Limb (tissue), 2 donors: ENCODE results near the gene ANKRD52.
"Not testable (repeated sequence)": the region's sequence is repeated elsewhere in the genome, so short reads cannot be mapped to it uniquely, and the experiment has no call there.

ENCODE experiments used
- DNase-seq, 2 donors: peaks; one replicate each; pipeline ENCODE4 v3.0.0-alpha.2; 2016; ENCODE audit errors: extremely low spot score in 2 of 2

ANKRD52 gene

DNA sequence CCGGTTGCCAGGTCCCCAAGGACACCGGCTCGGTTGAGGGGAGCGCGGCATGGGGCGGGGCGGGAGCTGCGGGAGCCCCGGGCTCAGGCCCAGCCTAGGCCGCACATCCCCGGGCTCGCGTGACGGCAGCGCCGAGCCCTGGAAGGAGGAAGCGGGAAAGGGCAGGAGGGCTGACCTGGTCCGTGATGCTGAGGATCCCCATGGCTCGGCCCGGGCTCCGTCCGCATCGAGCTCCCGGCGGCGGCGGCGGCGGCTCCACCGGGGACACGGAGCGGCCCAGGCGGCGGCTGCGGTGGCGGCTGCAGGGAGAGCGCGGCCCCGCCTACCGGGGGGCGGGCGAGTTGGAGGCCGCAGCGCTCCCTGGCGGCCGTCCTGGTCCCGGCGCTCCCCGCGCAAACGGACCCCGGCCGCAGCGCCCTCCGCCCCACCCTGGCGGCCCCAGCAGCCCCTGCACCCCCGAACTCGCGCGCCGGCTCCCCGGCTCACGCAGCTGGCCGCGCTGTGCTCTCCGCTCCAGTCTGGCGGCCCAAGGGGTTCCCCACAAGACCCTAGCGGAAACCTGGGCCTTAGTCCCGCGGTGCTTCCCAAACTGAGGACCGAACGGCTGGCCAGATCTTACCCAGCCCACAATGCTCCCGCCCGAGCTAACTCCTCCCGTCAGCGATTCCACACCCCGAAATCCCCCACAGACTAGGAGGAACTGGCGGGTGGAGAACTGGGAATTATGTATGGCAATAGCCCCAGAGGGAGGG is at the start of gene ANKRD52:
Gene ANKRD52, minus strand, starts transcription at position 317 of the 752 bp plus-strand sequence. Its CDS starts 115 bp downstream, at position 202.
- DNase-seq: peak; percentile 83 to 90

DNA sequence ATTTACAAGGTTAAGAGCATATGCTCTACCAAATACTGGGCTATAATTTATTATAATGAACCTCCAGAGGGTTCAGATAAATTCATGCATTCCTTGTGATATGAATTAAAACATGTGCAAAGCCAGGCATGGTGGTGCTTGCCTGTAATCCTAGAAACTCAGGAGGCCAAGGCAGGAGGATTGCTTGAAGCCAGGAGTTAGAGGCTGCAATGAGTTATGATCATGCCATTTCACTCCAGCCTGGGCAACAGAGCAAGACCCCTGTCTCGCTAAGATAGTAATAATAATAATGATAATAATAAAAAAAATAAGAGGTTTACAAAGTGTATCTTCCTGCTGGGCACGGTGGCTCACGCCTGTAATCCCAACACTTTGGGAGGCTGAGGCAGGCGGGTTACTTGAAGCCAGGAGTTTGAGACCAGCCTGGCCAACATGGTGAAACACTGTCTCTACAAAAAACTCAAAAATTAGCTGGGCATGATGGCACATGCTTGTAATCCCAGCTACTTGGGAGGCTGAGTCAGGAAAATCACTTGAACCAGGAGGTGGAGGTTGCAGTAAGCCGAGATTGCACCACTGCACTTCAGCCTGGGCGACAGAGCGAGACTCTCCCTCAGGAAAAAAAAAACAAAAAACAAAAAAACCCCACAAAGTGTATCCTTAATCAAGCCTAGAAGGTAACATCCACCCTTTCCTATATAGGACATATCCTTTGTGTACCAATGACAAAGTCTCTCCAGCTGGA is 49.2 kb upstream of the ANKRD52 start:
- no peak for DNase-seq

DNA sequence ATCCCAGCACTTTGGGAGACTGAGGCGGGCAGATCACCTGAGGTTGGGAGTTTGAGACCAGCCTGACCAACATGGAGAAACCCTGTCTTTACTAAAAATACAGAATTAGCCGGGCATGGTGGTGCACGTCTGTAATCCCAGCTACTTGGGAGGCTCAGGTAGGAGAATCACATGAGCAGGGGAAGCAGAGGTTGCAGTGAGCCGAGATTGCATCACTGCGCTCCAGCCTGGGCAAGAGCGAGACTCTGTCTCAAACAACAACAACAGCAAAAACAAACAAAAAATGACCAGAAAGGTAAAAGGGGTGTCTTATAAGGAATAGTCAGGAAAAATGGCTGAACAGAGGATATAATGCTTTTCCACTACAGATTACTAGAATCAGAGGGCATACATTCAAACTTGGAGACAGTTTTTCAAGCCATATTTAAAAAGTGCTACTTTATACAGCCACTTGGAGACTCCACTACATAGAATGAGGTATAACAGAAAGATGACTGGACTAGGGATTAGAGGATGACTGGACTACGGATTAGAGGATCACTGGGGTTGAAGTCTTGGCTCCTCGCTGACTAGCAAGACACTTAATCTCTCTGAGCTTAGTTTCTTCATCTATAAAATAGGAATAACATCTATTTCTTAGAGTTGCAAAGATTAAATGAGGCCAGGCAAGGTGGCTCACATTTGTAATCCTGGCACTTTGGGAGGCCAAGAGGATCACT is 46.8 kb upstream of the ANKRD52 start:
- no peak for DNase-seq

DNA sequence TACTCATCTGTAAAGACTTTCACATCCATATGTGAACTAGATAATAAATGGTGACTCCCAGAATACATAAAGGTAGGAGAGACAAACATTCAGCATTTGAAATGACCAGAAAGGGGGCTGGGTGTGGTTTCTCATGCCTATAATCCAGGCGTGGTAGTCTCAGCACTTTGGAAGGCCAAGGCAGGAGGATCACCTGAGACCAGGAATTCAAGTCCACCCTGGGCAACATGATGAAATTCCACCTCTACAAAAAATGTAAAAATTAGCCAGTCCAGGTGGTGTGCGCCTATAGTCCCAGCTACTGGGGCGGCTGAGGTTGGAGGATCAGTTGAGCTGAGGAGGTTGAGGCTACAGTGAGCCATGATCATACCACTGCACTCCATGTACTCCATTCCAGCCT is 46.1 kb upstream of the ANKRD52 start:
- no peak for DNase-seq

DNA sequence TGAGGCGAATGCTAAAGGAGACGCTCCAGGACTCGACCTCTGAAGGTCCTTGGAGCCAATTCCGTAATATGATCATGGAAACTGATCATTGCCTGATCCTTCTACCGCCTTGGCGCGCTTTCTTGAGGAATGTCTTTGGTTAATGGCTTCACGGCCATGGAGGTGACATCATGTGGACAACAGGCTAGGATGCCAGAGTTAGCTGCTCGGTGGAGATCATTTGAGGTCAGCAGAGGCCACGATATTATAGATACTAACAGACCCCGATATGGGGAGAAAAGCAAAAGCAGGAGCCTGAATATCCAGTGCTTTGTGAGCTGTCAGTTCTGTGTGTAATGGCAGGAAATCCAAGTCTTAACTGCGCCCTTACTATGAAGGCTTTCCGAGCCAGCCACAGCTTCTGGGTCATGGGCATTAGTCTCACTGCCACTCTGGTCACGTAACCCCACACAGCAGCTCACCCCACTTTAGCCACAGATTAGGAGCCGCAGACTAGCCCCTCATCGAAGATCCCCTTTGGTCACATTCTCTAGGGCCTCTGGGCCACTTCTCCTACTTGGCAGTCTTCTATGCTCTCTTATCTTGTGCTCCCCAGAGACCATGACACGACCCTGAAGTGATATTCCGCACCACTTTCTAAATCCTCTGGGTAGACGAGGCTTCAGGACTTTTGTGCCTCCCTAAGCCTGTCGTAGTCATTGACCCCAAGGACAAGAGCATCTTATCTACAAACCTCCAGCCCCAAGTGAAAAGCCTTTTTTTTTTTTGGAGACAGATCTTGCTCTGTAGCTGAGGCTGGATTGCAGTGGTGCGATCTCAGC is 42.7 kb upstream of the ANKRD52 start:
- no peak for DNase-seq

DNA sequence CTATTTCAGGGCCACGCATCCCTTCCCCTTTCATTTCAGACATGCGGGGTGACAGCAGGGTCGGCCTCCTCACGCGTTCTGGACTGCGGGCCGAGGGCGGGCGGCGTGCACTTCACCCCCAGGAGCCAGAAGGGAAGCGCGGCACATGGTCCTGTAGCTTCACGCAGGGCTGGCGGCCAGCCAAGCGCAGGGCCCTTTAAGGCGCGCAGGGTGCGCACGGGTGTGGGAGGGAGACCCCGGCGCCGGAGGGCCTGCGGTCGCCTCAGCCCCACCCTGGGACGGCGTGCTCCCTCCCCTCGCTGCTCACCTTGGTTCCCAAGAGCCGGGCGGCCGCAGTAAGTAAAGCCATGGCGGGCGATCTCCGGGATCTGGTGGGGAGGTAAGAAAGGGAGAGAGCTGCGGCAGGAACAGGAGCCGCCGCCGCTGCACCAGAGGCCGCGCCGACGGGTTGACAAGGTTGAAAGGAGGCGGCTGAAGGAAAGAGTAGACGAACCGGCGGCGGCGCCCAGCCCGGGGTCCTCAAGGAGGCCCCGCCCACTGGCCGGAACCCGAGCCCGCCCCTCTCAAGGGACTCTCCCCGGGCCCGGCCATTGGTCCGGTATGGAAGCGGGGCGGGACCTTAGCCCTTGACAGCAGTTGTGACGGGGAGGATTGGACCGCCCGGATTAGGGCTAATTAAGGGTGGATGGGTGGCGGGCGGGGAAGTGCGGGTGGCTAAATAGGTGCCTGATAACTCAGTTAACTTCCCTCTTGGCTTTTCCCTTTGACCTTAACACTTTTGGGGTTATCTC is 41.9 kb upstream of the ANKRD52 start, which contains the start of gene CS:
Gene CS, minus strand, starts transcription at position 478 of the 791 bp plus-strand sequence. Its CDS starts 129 bp downstream, at position 349.
- peak; percentile 98 to 99 for DNase-seq

DNA sequence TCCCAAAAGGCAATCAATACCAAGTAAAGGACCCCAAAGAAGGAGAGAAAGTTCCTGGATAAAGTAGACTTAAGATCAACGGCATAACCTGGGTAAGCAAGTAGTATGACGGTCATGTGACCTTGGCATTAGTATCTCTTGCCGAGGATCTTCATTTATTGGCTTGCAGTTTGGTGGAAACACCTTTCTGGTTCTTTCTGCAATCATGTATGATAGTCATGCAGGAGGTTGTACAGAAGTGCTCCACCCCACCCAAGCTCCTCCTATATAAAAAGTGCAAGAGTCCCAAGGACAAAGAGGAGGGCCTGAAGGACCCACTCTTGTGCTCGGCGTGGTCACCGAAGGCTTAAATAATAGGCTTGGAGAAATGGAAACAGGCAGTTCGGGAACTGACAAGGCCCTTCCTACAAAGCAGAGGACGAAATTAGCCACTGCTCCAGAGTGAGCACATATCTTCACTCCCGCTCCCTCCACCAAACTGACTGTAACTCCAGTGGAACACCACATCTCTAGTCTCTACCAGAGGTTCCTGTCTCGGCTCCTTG is 41.2 kb upstream of the ANKRD52 start:
- no peak for DNase-seq

DNA sequence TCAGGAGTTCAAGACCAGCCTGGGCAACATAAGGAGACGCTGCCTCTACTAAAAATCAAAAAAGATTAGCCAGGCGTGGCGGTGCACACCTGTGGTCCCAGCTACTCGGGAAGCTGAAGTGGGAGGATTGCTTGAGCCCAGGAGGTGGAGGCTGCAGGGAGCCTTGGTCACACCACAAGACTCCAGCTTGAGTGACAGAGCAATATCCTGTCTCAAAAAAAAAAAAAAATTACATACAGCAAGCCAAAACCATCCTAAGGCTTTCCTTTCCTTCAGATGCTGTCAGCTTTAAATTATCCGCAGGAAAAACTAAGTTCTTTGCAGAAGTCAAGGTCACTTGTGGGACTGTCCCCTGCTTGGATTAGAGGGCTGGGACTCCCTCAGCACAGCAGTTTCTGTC is 40.6 kb upstream of the ANKRD52 start:
- DNase-seq: no peak

DNA sequence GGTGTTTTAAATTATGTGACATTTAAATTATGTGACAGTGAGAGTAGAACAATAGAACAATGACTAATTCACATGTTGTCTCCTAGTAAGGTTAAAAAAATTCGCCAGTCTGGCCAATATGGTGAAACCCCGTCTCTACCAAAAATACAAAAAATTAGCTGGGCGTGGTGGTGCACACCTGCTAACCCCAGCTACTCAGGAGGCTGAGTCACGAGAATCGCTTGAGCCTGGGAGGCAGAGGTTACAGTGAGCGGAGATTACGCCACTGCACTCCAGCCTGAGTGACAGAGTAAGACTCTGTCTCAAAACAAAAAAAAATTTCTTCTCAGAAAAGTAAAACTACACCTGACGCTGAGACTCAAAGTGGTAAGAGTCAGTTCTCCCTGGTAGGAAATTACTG is 39.2 kb upstream of the ANKRD52 start:
- no peak for DNase-seq

DNA sequence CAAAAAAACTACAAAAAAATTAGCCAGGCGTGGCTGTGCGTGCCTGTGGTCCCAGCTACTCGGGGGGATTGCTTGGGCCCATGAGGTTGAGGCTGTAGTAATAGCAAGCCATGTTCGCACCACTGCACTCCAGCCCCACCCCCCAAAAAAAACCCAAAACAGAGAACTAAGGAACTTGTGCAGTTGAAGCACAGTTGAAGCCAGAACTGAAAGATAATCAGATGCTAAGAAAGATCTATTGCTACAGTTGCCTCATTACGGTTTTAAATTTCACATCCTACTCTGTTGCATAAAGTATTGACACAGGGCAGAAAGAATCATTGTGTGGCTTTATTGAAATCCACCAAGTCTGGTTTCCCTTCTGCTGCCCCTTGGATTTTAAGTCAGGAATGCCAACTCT is 38.1 kb upstream of the ANKRD52 start:
- DNase-seq: no peak

DNA sequence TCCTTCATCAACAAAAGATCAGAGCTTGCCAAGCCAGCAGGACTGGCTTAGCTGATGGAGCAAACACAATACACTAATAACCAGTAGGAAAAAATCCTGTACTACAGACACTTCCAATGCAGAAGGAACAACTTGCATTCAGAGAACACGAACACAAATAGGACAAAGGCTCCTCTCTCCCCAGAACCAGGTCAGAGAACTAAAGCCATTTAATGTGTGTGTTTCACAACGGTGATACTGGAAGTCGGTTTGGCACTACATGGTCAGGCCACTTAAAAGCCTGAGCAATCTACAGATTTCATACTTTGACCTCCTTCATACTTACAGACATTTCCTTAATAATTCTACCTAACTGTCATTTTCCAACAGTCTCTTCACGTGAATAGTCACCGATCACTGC is 35.6 kb upstream of the ANKRD52 start:
- DNase-seq: no peak

DNA sequence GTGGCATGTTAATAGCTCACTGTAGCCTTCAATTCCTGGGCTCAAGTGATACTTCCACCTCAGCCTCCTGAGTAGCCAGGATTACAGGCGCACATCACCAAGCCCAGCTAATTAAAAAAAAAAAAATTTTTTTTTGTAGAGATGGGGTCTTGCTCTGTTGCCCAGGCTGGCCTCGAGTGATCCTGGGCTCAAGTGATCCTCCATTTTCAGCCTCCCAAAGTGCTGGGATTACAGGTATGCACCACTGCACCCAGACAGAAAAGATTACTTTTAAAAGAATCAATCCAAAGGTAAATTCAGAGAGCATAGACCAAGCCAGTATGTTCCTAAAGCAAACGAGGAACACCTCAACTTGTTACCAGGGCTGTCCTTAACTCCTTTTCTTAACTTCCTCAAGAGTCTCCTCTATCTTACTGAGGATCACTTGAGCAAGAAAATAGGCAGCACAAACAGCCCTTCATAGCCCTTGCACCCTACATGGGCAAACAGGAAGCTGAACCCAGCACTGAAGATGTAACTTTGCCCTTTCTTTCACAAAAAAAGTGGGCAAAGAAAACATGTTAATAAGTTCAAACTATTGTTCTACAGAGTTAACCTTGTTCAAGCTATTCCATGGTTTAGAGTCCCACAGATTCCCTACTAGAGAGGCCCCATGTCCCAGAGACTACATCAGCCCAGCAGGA is 30.7 kb upstream of the ANKRD52 start:
- DNase-seq: no peak

DNA sequence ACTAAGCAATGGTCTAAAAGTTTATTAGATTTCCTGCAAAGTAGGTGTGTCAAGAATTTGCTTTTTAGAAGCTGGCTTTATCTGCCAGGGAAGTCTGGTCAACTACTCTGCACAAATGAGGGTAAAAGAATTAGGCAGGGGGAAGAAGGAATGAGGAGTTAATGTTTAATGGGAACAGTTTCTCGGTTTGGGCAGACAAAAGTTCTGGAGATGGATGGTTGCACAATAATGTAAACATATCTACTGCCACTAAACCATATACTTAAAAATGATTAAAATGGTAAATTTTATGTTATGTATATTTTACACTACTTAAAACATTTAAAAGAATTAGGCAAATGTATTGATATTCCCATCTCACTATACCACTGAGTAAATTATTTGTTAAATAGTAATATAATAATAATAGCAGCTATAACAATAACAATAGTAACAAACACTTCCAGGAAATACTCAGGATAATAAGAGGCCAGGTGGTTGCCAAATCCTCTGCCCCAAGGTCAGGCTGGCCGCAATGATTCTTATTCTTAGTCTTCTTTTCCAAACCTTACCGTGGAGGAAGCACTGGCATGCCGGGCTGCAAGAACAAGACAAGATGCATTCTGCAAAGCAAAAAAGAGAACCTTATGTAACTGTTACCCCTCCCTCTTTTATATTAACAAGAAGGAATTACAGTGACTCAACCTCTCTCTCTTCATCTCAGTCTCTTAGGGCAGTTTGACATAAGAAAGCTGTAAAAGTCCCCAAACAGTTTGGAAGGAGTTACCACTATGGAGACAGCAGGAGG is 28.1 kb upstream of the ANKRD52 start:
- DNase-seq: no peak

DNA sequence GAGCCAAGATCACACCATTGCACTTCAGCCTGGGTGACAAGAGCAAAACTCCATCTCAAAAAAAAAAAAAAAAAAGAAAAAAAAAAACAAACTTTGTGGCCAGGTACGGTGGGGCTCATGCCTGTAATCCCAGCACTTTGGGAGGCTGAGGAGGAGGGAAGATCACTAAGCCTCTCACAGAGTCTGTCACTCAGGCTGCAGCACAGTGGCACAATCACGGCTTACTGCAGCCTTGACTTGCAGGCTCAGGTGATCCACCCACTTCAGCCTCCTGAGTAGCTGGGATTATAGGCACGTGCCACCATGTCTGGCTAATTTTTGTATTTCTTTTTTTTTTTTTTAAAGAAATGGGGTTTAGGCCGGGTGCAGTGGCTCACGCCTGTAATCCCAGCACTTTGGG is 26.1 kb upstream of the ANKRD52 start:
- DNase-seq: not testable (repeated sequence)

DNA sequence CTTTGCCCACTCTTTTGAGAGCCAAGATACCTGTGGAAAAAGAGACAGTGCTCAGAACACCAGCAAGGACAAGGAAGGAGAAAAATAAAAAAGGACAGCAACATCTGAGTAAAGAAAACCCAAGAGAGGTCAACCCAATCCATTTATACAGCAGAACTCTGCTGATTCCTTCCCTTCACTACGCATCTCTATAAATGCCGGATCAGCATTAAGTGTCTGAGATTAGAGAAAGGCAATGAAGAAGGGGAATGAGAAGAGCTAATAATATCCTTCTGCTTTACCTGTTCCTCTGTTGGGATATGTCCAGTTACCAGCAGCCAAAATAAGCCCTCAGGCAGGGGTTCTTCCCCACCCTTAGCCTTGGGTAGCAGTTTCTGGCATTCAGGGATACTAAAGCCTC is 24.4 kb upstream of the ANKRD52 start:
- DNase-seq: no peak

DNA sequence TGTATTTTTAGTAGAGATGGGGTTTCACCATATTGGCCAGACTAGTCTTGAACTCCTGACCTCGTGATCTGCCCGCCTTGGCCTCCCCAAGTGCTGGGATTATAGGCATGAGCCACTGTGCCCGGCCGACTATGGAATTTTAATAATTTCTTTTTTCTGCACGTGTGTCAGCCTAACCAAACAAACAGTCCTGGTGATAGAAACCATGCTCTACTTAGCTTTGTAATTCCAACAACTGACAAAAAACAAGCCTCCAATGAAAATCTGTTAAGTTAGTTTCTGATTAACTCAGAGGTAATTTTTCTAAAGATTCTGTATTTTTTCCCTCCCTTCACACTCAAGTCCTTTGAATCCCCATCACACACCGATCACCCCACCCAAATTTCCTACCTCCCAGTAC is 23.8 kb upstream of the ANKRD52 start:
- no peak for DNase-seq

DNA sequence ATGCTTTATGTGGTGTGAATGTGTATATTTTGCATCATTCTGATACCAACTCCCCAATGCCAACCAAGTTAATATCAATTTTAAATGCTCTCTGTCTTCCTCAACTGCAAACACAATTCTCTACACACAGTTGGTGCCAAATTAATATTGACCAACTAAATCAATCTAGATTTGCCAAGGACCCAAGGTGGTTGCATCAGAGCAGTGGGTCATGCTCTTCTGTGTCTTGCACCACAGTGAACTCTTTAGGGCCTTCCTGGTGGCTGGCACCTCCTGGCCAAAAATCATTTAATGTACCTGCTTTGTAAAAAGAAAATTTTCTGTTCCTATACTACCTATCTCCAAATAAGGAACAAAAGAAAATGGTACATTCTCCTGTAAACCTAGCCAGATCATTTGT is 22.7 kb upstream of the ANKRD52 start:
- no peak for DNase-seq

DNA sequence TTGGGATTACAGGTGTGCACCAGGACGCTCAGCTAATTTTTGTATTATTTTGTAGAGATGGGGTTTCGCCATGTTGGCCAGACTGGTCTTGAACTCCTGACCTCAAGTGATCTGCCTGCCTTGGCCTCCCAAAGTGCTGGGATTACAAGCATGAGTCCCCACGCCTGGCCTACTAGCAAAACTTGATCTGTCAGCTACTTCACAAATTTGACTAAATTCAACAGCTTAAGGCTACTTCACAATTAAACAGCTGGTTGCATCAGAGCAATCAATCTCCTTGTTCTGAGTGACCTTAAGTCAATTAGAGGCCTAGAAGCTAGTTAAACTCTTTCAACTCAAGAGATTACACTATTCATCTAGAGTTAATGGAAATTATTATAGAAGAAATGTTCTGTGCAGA is 20.7 kb upstream of the ANKRD52 start:
- no peak for DNase-seq

DNA sequence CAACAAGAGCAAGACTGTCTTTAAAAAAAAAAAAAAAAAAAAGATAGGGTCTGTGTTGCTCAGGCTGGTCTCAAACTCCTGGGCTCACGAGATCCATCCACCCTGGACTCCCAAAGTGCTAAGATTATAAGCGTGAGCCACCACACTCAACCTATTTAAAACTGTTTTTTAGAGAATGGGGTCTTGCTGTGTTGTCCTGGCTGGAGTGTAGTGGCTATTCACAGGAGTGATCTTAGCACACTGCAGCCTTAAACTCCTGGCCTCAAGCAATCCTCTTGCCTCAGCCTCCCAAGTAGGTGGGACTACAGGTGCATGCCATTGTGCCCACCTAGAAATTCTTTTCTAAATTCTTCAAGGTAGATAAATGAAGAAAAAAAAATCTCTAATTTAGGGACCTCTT is 16.1 kb upstream of the ANKRD52 start:
- no peak for DNase-seq
